Measurements from ENCODE around the gene NR2F2. TPM values are rescaled to one million over a fixed set of nuclear protein-coding genes. Genes with fewer than 3 reads are reported as not detected.

The NR2F2 gene
- total RNA-seq, 1 donor from 2014 or later = not detected

DNA sequence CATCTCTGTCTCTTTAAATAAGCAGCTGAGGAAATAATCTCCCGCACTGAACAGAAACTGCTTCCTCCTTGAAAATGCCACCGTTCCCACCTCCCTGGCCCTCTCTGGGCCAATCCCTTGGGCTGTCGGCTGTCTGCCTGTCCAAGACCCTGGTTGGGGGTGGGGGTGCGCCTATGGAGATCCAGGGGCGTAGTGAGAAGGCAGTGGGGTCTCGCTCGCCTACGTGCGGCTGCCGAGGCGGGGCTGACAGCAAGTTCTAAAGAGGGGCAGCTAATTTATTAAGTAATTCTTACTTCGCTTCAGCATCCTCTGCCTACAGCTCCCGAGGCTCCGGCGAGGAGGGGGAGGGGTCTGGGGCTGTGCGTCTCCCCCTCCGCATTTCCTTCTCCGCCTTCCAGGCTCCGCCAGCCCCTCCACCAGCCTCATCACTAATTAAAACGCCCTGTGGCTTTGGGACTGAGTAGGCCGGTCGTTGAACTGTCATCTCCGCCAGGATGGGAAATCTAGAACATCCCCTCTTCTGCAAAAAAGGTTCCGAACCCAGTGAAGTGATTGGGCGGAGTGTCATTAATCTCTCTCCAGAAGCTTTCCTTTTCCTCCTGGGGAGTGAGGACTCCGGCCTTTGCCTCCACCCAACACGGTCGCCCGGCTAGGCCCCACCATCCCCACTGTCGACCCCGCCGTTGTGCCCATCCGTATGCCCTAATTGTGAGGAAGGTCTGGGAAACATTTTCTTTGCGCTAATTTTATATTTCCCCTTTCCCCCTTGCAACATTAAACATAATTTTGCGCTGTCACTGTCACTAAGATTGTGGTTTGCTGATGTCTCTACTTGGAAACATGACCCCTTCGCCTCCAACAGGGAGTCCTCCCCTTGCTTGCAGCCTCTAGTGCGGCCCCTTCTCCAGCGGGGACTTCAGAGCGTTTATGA, 16.9 kb downstream of the NR2F2 start:
- ChIA-PET POLR2A (no interaction called here), CTCF (no interaction called here)
- ATAC-seq (ENCODE audit: low read depth) = no peak
- H3K4me1 Mint-ChIP-seq = no peaks in the 10 kb centered on the region
- H3K4me3 Mint-ChIP-seq = no peak overlapping the region
- no peaks in the 10 kb centered on the region for H3K36me3 Mint-ChIP-seq (ENCODE audit: low read depth)
- H3K9me3 Mint-ChIP-seq = no peaks in the 10 kb centered on the region
- DNase-seq = no peak
- intact Hi-C loops (cut with micrococcal nuclease) = no loop called here
- TF ChIP-seq, protein P1, sequence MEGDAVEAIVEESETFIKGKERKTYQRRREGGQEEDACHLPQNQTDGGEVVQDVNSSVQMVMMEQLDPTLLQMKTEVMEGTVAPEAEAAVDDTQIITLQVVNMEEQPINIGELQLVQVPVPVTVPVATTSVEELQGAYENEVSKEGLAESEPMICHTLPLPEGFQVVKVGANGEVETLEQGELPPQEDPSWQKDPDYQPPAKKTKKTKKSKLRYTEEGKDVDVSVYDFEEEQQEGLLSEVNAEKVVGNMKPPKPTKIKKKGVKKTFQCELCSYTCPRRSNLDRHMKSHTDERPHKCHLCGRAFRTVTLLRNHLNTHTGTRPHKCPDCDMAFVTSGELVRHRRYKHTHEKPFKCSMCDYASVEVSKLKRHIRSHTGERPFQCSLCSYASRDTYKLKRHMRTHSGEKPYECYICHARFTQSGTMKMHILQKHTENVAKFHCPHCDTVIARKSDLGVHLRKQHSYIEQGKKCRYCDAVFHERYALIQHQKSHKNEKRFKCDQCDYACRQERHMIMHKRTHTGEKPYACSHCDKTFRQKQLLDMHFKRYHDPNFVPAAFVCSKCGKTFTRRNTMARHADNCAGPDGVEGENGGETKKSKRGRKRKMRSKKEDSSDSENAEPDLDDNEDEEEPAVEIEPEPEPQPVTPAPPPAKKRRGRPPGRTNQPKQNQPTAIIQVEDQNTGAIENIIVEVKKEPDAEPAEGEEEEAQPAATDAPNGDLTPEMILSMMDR (IDR thresholded peaks at IDR 0.05) = no peak
- peaks cover 76% of the 10 kb centered on the region for H3K27me3 Mint-ChIP-seq
- no peak overlapping the region for H3K27ac Mint-ChIP-seq

GRCh38 chr15:96348112-96349027, 17.9 kb downstream of the NR2F2 start:
- Mint-ChIP-seq H3K36me3 (ENCODE audit: low read depth) (no peaks in the 10 kb centered on the region), H3K27me3 (peaks cover 78% of the 10 kb centered on the region), H3K4me1 (no peaks in the 10 kb centered on the region), H3K27ac (no peak overlapping the region), H3K4me3 (no peak overlapping the region), H3K9me3 (no peaks in the 10 kb centered on the region)
- intact Hi-C loops (cut with micrococcal nuclease) = no loop called here
- ChIA-PET CTCF (no interaction called here), POLR2A (no interaction called here)
- no peak for ATAC-seq (ENCODE audit: low read depth)
- DNase-seq = no peak
- TF ChIP-seq, protein P1 (IDR thresholded peaks at IDR 0.05) = no peak

DNA sequence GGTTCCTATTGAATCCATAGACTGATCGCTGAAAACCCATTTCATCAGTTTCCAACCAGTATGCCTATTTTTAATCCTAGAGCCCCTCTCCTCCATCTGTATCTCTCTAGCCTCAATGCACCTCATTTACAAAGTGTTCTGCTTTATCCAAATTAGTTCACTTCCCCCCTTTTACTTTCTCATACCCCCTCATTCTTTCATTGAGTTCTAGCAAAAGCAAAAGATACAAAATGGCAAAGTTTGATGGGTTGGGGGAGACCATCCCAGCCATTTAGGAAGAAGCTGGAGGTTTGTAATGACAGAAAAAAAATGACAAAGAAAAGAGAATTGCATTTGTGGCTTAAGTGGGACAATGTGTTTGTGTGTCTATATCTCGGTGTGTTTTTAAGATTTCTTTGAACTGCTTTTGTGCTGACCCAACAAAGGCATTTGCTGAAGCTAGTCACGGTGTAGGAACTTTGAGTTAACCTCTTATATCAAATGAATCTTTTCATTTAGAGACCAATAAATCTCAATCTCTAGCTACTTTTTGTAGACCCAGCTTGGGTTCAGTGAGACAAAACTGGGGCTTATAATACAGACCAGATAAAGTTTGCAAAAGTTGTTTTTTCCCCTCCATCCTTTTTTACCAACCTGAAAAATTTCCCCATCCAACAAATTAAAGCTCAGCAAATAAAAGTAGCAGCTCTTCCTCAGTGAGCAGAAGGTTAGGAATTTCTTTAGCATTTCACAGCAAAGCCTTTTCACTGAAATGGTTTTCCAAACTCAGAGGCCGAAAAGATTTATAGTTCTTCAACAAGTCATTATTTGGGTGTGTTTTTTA, 18.7 kb downstream of the NR2F2 start:
- ATAC-seq (ENCODE audit: low read depth) = no peak
- no peak for DNase-seq
- no peak overlapping the region for H3K4me3 Mint-ChIP-seq
- intact Hi-C loops (cut with micrococcal nuclease) = no loop called here
- no peaks in the 10 kb centered on the region for H3K4me1 Mint-ChIP-seq
- no peaks in the 10 kb centered on the region for H3K9me3 Mint-ChIP-seq
- H3K27me3 Mint-ChIP-seq = peaks cover 75% of the 10 kb centered on the region
- CTCF ChIA-PET = no interaction called here
- POLR2A ChIA-PET = no interaction called here
- no peak overlapping the region for H3K27ac Mint-ChIP-seq
- TF ChIP-seq, protein P1 (IDR thresholded peaks at IDR 0.05) = no peak
- no peaks in the 10 kb centered on the region for H3K36me3 Mint-ChIP-seq (ENCODE audit: low read depth)

DNA sequence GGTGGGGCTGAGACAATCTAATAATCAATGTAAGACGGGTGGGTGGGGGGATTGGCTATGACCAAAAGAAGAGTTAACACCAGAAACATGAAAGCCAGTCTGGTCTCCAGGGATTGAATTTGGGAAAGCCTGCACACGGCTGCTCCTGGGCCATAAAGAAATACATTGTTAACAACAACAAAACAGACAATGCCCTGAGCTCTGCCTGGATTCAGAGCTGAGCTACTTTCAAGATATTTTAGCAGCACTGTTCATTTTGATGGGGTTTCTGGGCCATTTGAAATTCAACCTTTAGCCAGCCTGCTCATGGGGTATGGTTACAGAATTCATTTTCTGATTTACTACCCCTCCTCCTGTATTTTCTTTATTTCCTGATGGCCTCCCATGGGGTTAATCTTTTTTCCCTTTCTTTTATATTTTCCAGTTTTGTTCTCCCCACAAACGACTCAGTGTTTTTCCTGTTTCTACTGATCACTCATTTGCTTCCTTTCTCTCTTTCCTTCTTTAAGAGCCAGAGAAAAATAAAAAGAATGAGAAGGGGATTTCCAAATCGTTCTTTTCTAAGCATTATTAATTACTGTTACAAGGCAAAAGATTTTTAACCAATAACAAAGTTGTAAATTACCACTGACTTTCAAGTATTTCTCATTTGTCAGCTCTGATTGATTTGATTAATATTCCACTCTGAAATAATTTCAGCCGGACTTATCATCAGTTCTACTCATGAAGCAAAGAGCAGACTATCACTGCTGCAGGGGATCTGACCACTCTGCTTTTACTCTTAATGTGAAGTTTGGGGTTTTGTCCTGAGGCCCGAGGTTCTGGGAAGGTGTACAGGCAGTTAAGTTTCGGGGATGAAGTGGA, 19.6 kb downstream of the NR2F2 start:
- POLR2A ChIA-PET = no interaction called here
- Mint-ChIP-seq H3K9me3 (no peaks in the 10 kb centered on the region), H3K4me3 (no peak overlapping the region), H3K4me1 (no peaks in the 10 kb centered on the region), H3K36me3 (ENCODE audit: low read depth) (no peaks in the 10 kb centered on the region), H3K27me3 (peaks cover 67% of the 10 kb centered on the region), H3K27ac (no peak overlapping the region)
- intact Hi-C loops (cut with micrococcal nuclease) = no loop called here
- DNase-seq (no peak), ATAC-seq (ENCODE audit: low read depth) (no peak)
- TF ChIP-seq, protein P1 (IDR thresholded peaks at IDR 0.05) = no peak
- CTCF ChIA-PET = no interaction called here
